Panc1 (cell line): Measurements from ENCODE around the gene SERPINA9.

Source experiments
- POLR2AphosphoS5 ChIP-seq: IDR thresholded peaks from 2 replicates; pipeline ENCODE4 v1.6.1; 2012; ENCODE audit warnings: mild to moderate bottlenecking, low read depth, low read length, moderate library complexity
- SIN3A ChIP-seq: IDR thresholded peaks from 2 replicates; pipeline ENCODE4 v1.6.1; 2012; ENCODE audit warnings: low read depth, mild to moderate bottlenecking, low read length, moderate library complexity, borderline replicate concordance; ENCODE audit not compliant: insufficient read depth
- TCF7L2 ChIP-seq: IDR thresholded peaks from 2 replicates; pipeline ENCODE4 v1.6.1; 2011; ENCODE audit warnings: mild to moderate bottlenecking, low read depth, low read length, inconsistent platforms
- TF ChIP-seq, protein P1 (sequence below): fragments of 450-650 bp; IDR thresholded peaks from 2 replicates; pipeline ENCODE4 v1.5.1; 2017; ENCODE audit warnings: mild to moderate bottlenecking

GRCh38 chr14:94501588-94502516 is 25.9 kb upstream of the SERPINA9 start:
- TF ChIP-seq, protein P1, sequence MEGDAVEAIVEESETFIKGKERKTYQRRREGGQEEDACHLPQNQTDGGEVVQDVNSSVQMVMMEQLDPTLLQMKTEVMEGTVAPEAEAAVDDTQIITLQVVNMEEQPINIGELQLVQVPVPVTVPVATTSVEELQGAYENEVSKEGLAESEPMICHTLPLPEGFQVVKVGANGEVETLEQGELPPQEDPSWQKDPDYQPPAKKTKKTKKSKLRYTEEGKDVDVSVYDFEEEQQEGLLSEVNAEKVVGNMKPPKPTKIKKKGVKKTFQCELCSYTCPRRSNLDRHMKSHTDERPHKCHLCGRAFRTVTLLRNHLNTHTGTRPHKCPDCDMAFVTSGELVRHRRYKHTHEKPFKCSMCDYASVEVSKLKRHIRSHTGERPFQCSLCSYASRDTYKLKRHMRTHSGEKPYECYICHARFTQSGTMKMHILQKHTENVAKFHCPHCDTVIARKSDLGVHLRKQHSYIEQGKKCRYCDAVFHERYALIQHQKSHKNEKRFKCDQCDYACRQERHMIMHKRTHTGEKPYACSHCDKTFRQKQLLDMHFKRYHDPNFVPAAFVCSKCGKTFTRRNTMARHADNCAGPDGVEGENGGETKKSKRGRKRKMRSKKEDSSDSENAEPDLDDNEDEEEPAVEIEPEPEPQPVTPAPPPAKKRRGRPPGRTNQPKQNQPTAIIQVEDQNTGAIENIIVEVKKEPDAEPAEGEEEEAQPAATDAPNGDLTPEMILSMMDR = no peak
- no peak for TF ChIP-seq TCF7L2
- TF ChIP-seq POLR2AphosphoS5 = no peak
- no peak for TF ChIP-seq SIN3A
